GM08714 (cell line): Measurements from ENCODE around the gene MAST3.
A peak's percentile ranks its signal among the peaks of the same experiment; 100 is the strongest.
"Not testable (repeated sequence)": the region's sequence is repeated elsewhere in the genome, so short reads cannot be mapped to it uniquely, and the experiment has no call there.

Experiments used
- H3K4me3 ChIP-seq: fragments of 200-500 bp; sonication (Bioruptor generic); 2 replicates; pipeline ENCODE4 v1.5.1; 2014; ENCODE audit warnings: mild to moderate bottlenecking, low read length, inconsistent platforms
- ZNF274 ChIP-seq: IDR thresholded peaks from 2 replicates; pipeline ENCODE4 v1.6.1; 2012; ENCODE audit warnings: mild to moderate bottlenecking, low read depth, low read length

The MAST3 gene

GRCh38 chr19:18152442-18152816 lies 54.9 kb downstream of the MAST3 start:
- H3K4me3 ChIP-seq, result peak overlapping the region; percentile 48; the same call in 1 of the 2 replicates
- TF ChIP-seq ZNF274, result no peak

- no peak for TF ChIP-seq ZNF274
- peak within 1 kb of the TSS; percentile 82 for H3K4me3 ChIP-seq
Measured at GRCh38 chr19:18152817-18153555, 55.4 kb downstream of the MAST3 start, which contains the start of gene PIK3R2. Gene PIK3R2 (plus strand): TSS chr19:18153163. CDS start chr19:18155880, 2,717 bp downstream.

- no peak for TF ChIP-seq ZNF274
- H3K4me3 ChIP-seq, result peak overlapping the region; percentile 82
Measured at GRCh38 chr19:18153556-18154134, 56.1 kb downstream of the MAST3 start.

- no peak for TF ChIP-seq ZNF274
- no peak overlapping the region for H3K4me3 ChIP-seq
Measured at GRCh38 chr19:18155095-18156087, 57.8 kb downstream of the MAST3 start.

- no peak overlapping the region for H3K4me3 ChIP-seq
- TF ChIP-seq ZNF274, result no peak
Measured at GRCh38 chr19:18156268-18156667, 58.7 kb downstream of the MAST3 start.

GRCh38 chr19:18156841-18157464 lies 59.4 kb downstream of the MAST3 start:
- no peak overlapping the region for H3K4me3 ChIP-seq
- TF ChIP-seq ZNF274, result no peak

GRCh38 chr19:18157465-18158063 lies 60.0 kb downstream of the MAST3 start:
- no peak for TF ChIP-seq ZNF274
- H3K4me3 ChIP-seq, result no peak overlapping the region

GRCh38 chr19:18158467-18158866 lies 60.9 kb downstream of the MAST3 start:
- TF ChIP-seq ZNF274, result no peak
- H3K4me3 ChIP-seq, result no peak overlapping the region

- not testable (repeated sequence) for H3K4me3 ChIP-seq
Measured at GRCh38 chr19:18159059-18159616, 61.6 kb downstream of the MAST3 start.

GRCh38 chr19:18159810-18160209 lies 62.2 kb downstream of the MAST3 start:
- no peak overlapping the region for H3K4me3 ChIP-seq
- no peak for TF ChIP-seq ZNF274

- H3K4me3 ChIP-seq, result peak overlapping the region; percentile 22; the same call in 1 of the 2 replicates
- TF ChIP-seq ZNF274, result no peak
Measured at GRCh38 chr19:18160493-18160970, 63.0 kb downstream of the MAST3 start.

GRCh38 chr19:18160971-18161635 lies 63.5 kb downstream of the MAST3 start:
- peak overlapping the region; percentile 22; the same call in 1 of the 2 replicates for H3K4me3 ChIP-seq
- no peak for TF ChIP-seq ZNF274

- no peak for TF ChIP-seq ZNF274
Measured at GRCh38 chr19:18161636-18162002, 64.0 kb downstream of the MAST3 start.

More at GRCh38 chr19:18161636-18162002, 64.0 kb downstream of the MAST3 start:
- H3K4me3 ChIP-seq, result no peak overlapping the region
